GM23248 (cell line): ENCODE results near the gene CALN1. TPM values are rescaled to one million over a fixed set of nuclear protein-coding genes. Genes with fewer than 3 reads are reported as not detected.

Experiments
- DNase-seq: peaks from one replicate; pipeline ENCODE4 v3.0.0-alpha.2; 2015
- H2AFZ ChIP-seq: fragments of 200-600 bp; sonication (generic); 2 replicates; pipeline ENCODE4 v1.6.1; 2016; ENCODE audit warnings: antibody characterized with exemption
- H3F3A ChIP-seq: fragments of 200-600 bp; sonication (generic); 2 replicates; pipeline ENCODE4 v1.6.1; 2016; ENCODE audit warnings: mild to moderate bottlenecking, antibody characterized with exemption, mixed run types; ENCODE audit not compliant: insufficient read depth
- H3K27ac ChIP-seq: fragments of 200-600 bp; sonication (generic); 2 replicates; pipeline ENCODE4 v1.5.1; 2016; ENCODE audit warnings: mild to moderate bottlenecking
- H3K27me3 ChIP-seq: fragments of 200-600 bp; sonication (generic); replicated peaks from 2 replicates; pipeline ENCODE4 v1.6.1; 2016; ENCODE audit warnings: mild to moderate bottlenecking; ENCODE audit not compliant: insufficient read depth
- H3K36me3 ChIP-seq: fragments of 200-600 bp; sonication (generic); 2 replicates; pipeline ENCODE4 v1.6.1; 2016; ENCODE audit warnings: low read depth, mild to moderate bottlenecking
- H3K4me1 ChIP-seq: fragments of 200-600 bp; sonication (generic); 2 replicates; pipeline ENCODE4 v1.6.1; 2016; ENCODE audit warnings: mild to moderate bottlenecking; ENCODE audit not compliant: insufficient read depth
- H3K4me2 ChIP-seq: fragments of 200-600 bp; sonication (generic); one replicate; pipeline ENCODE4 v1.6.1; 2016; ENCODE audit warnings: mild to moderate bottlenecking; ENCODE audit not compliant: unreplicated experiment
- H3K4me3 ChIP-seq: fragments of 200-600 bp; sonication (generic); 2 replicates; pipeline ENCODE4 v1.5.1; 2016; ENCODE audit warnings: mild to moderate bottlenecking
- H3K79me2 ChIP-seq: fragments of 200-600 bp; sonication (generic); 2 replicates; pipeline ENCODE4 v1.6.1; 2016; ENCODE audit warnings: mild to moderate bottlenecking; ENCODE audit not compliant: insufficient read depth
- H3K9ac ChIP-seq: fragments of 200-600 bp; sonication (generic); 2 replicates; pipeline ENCODE4 v1.6.1; 2016; ENCODE audit warnings: mild to moderate bottlenecking
- H3K9me2 ChIP-seq: fragments of 200-600 bp; sonication (generic); 2 replicates; pipeline ENCODE4 v1.6.1; 2016; ENCODE audit warnings: mixed run types, mild to moderate bottlenecking, moderate library complexity; ENCODE audit not compliant: insufficient read depth
- H3K9me3 ChIP-seq: fragments of 200-600 bp; sonication (generic); one replicate; pipeline ENCODE4 v1.6.1; 2017; ENCODE audit warnings: low read depth
- H4K20me1 ChIP-seq: fragments of 200-600 bp; sonication (generic); 2 replicates; pipeline ENCODE4 v1.6.0; 2016; ENCODE audit not compliant: insufficient read depth
- EZH2 ChIP-seq: fragments of 200-600 bp; sonication (generic); IDR thresholded peaks from 2 replicates; pipeline ENCODE4 v1.6.1; 2018; ENCODE audit warnings: antibody characterized with exemption, mild to moderate bottlenecking; ENCODE audit not compliant: insufficient read depth, poor library complexity, severe bottlenecking
- EZH2phosphoT487 ChIP-seq: fragments of 200-600 bp; sonication (generic); IDR thresholded peaks from 2 replicates; pipeline ENCODE4 v1.6.1; 2018; ENCODE audit warnings: antibody characterized with exemption, moderate library complexity, mild to moderate bottlenecking, low read depth; ENCODE audit not compliant: insufficient read depth
- whole genome bisulfite sequencing, 2 experiments: methylation state at CpG; one replicate each; pipeline ENCODE4 v1.1.6; 2015 to 2017; ENCODE audit warnings: low lambda C conversion rate in 2 of 2, low coverage in 1 of 2; ENCODE audit errors: missing lambda C conversion rate in 2 of 2; 5-methylcytosine and 5-hydroxymethylcytosine counted together
- in situ Hi-C: fragments of 300-500 bp; cut with MboI; formaldehyde crosslinking; loops from 2 replicates; pipeline ENCODE4 v1.15.0; 2020
- polyA plus RNA-seq: library from polyadenylated mRNA; unstranded; fragments of >200 nt; fragmentation: Nextera tagmentation; extraction: Ambion mirVana; gene quantifications from 2 replicates; pipeline ENCODE4 v1.2.1, GENCODE V29; 2016
- total RNA-seq: library from RNA; depleted of rRNA; stranded (reverse); fragments of >200 nt; shearing (Covaris generic); gene quantifications from 2 replicates; pipeline ENCODE4 v1.2.3, GENCODE V29; 2014

Gene CALN1
- total and polyA plus RNA-seq, 2 experiments from 2014 or later, result not detected

GRCh38 chr7:72321081-72321480 is 91.1 kb downstream of the CALN1 start:
- Histone ChIP-seq H3K4me1 (no peaks in the 10 kb centered on the region), H3K4me2 (no peak overlapping the region), H3K9me3 (no peaks in the 10 kb centered on the region), H3K36me3 (no peaks in the 10 kb centered on the region), H3K9ac (no peak overlapping the region), H3K79me2 (no peaks in the 10 kb centered on the region), H2AFZ (no peak overlapping the region), H3F3A (no peaks in the 10 kb centered on the region), H3K9me2 (no peaks in the 10 kb centered on the region), H3K4me3 (no peak overlapping the region), H4K20me1 (no peaks in the 10 kb centered on the region), H3K27ac (no peak overlapping the region), H3K27me3 (no peaks in the 10 kb centered on the region)
- TF ChIP-seq EZH2 (no peak), EZH2phosphoT487 (no peak)
- WGBS, 2 experiments, result 43 to 54% methylated on average over 8 of the region's 8 CpGs
- DNase-seq, result no peak
- in situ Hi-C loops, result no loop called here

GRCh38 chr7:72317341-72317740 is 94.8 kb downstream of the CALN1 start:
- H3K9me2 ChIP-seq, result no peaks in the 10 kb centered on the region
- no peak for DNase-seq
- no peak overlapping the region for H3K4me3 ChIP-seq
- WGBS, 2 experiments, result 0 to 8% methylated on average over 2 of the region's 2 CpGs
- H3K9ac ChIP-seq, result no peak overlapping the region
- H3K4me1 ChIP-seq, result no peaks in the 10 kb centered on the region
- TF ChIP-seq EZH2phosphoT487 (no peak), EZH2 (no peak)
- no peaks in the 10 kb centered on the region for H3F3A ChIP-seq
- H3K79me2 ChIP-seq, result no peaks in the 10 kb centered on the region
- H3K4me2 ChIP-seq, result no peak overlapping the region
- no peak overlapping the region for H2AFZ ChIP-seq
- H3K27me3 ChIP-seq, result no peaks in the 10 kb centered on the region
- no peaks in the 10 kb centered on the region for H4K20me1 ChIP-seq
- no peaks in the 10 kb centered on the region for H3K36me3 ChIP-seq
- no peak overlapping the region for H3K27ac ChIP-seq
- in situ Hi-C loops, result no loop called here
- H3K9me3 ChIP-seq, result no peaks in the 10 kb centered on the region

GRCh38 chr7:72316148-72316547 is 96.0 kb downstream of the CALN1 start:
- no peaks in the 10 kb centered on the region for H4K20me1 ChIP-seq
- no peaks in the 10 kb centered on the region for H3K79me2 ChIP-seq
- no peak overlapping the region for H3K9ac ChIP-seq
- no peaks in the 10 kb centered on the region for H3K9me3 ChIP-seq
- H3K27ac ChIP-seq, result no peak overlapping the region
- H2AFZ ChIP-seq, result no peak overlapping the region
- no peak for DNase-seq
- H3K4me1 ChIP-seq, result no peaks in the 10 kb centered on the region
- no peaks in the 10 kb centered on the region for H3K36me3 ChIP-seq
- no peak overlapping the region for H3K4me2 ChIP-seq
- TF ChIP-seq EZH2 (no peak), EZH2phosphoT487 (no peak)
- H3F3A ChIP-seq, result no peaks in the 10 kb centered on the region
- no peaks in the 10 kb centered on the region for H3K9me2 ChIP-seq
- 18 to 19% methylated on average over 6 of the region's 6 CpGs for WGBS, 2 experiments
- no peak overlapping the region for H3K4me3 ChIP-seq
- in situ Hi-C loops, result no loop called here
- H3K27me3 ChIP-seq, result no peaks in the 10 kb centered on the region

GRCh38 chr7:72313906-72314305 is 98.2 kb downstream of the CALN1 start:
- Histone ChIP-seq H3K4me2 (no peak overlapping the region), H3F3A (no peaks in the 10 kb centered on the region), H2AFZ (no peak overlapping the region), H3K27me3 (no peaks in the 10 kb centered on the region), H3K9me3 (no peaks in the 10 kb centered on the region), H3K36me3 (no peaks in the 10 kb centered on the region), H3K9me2 (no peaks in the 10 kb centered on the region), H4K20me1 (no peaks in the 10 kb centered on the region), H3K79me2 (no peaks in the 10 kb centered on the region), H3K4me1 (no peaks in the 10 kb centered on the region), H3K27ac (no peak overlapping the region), H3K9ac (no peak overlapping the region), H3K4me3 (no peak overlapping the region)
- in situ Hi-C loops, result no loop called here
- 27 to 40% methylated on average over 5 of the region's 5 CpGs for WGBS, 2 experiments
- TF ChIP-seq EZH2phosphoT487, result no peak
- TF ChIP-seq EZH2, result no peak
- no peak for DNase-seq

GRCh38 chr7:72310301-72310700 is 101.8 kb downstream of the CALN1 start:
- TF ChIP-seq EZH2 (no peak), EZH2phosphoT487 (no peak)
- DNase-seq, result no peak
- no peaks in the 10 kb centered on the region for H3K79me2 ChIP-seq
- no peaks in the 10 kb centered on the region for H3K27me3 ChIP-seq
- no peak overlapping the region for H3K4me2 ChIP-seq
- WGBS, 2 experiments, result 23 to 38% methylated on average over 4 of the region's 4 CpGs
- no peak overlapping the region for H3K27ac ChIP-seq
- no peaks in the 10 kb centered on the region for H3K36me3 ChIP-seq
- no peak overlapping the region for H3K9ac ChIP-seq
- no peak overlapping the region for H3K4me3 ChIP-seq
- no peak overlapping the region for H2AFZ ChIP-seq
- no peaks in the 10 kb centered on the region for H3K4me1 ChIP-seq
- no peaks in the 10 kb centered on the region for H4K20me1 ChIP-seq
- H3F3A ChIP-seq, result no peaks in the 10 kb centered on the region
- in situ Hi-C loops, result no loop called here
- no peaks in the 10 kb centered on the region for H3K9me3 ChIP-seq
- H3K9me2 ChIP-seq, result no peaks in the 10 kb centered on the region
